Sigmoid colon (tissue), 4 donors: ENCODE data around the gene UNC80.

Source experiments
- EP300 ChIP-seq, 4 donors: sonication (generic); formaldehyde crosslinking; IDR thresholded peaks; one replicate each; pipeline ENCODE4 v1.6.1; 2017; ENCODE audit warnings: antibody characterized with exemption in 4 of 4
- POLR2A ChIP-seq, 2 donors: fragments of 450-650 bp; IDR thresholded peaks; one replicate each; pipeline ENCODE4 v1.6.1; 2016; ENCODE audit warnings: antibody characterized with exemption in 2 of 2, mild to moderate bottlenecking in 2 of 2, moderate library complexity in 2 of 2
- POLR2AphosphoS5 ChIP-seq, 4 donors: sonication (generic); formaldehyde crosslinking; IDR thresholded peaks; one replicate each; pipeline ENCODE4 v1.6.1; 2017; ENCODE audit warnings: antibody characterized with exemption in 4 of 4
- TF ChIP-seq, protein P1 (sequence below), 4 experiments: fragments of 450-650 bp in 3 of 4; fragments of 200-600 bp in 1 of 4; IDR thresholded peaks; one replicate each; pipeline ENCODE4 v1.5.1; 2016 to 2019; ENCODE audit warnings: antibody characterized with exemption in 4 of 4, mild to moderate bottlenecking in 3 of 4, moderate library complexity in 2 of 4

GRCh38 chr2:209985874-209986273 is 214.2 kb downstream of the UNC80 start:
- TF ChIP-seq, protein P1, sequence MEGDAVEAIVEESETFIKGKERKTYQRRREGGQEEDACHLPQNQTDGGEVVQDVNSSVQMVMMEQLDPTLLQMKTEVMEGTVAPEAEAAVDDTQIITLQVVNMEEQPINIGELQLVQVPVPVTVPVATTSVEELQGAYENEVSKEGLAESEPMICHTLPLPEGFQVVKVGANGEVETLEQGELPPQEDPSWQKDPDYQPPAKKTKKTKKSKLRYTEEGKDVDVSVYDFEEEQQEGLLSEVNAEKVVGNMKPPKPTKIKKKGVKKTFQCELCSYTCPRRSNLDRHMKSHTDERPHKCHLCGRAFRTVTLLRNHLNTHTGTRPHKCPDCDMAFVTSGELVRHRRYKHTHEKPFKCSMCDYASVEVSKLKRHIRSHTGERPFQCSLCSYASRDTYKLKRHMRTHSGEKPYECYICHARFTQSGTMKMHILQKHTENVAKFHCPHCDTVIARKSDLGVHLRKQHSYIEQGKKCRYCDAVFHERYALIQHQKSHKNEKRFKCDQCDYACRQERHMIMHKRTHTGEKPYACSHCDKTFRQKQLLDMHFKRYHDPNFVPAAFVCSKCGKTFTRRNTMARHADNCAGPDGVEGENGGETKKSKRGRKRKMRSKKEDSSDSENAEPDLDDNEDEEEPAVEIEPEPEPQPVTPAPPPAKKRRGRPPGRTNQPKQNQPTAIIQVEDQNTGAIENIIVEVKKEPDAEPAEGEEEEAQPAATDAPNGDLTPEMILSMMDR (IDR thresholded peaks at IDR 0.05) = no peak
- no peak for TF ChIP-seq POLR2A (IDR thresholded peaks at IDR 0.05)
- no peak for TF ChIP-seq EP300 (IDR thresholded peaks at IDR 0.05)
- no peak for TF ChIP-seq POLR2AphosphoS5 (IDR thresholded peaks at IDR 0.05)
